Stimulated activated effector memory CD8-positive, alpha-beta T cell treated with anti-CD3 and anti-CD28 coated beads, Interleukin-12 subunit alpha, Interleukin-12 subunit beta, amount 100 ng/mL, for 72 hours (primary cell): ENCODE data around the gene SYNDIG1L.
A peak's percentile ranks its signal among the peaks of the same experiment; 100 is the strongest.
"Not testable (repeated sequence)": the region's sequence is repeated elsewhere in the genome, so short reads cannot be mapped to it uniquely, and the experiment has no call there.

Experiments used
- ATAC-seq: fragments of 150-1000 bp; cut with Tn5 transposase; 2 replicates; pipeline ENCODE4 v1.10.0; 2021
- DNase-seq, 2 donors: peaks; one replicate each; pipeline ENCODE4 v3.0.0; 2021 to 2022; ENCODE audit warnings: low spot score in 2 of 2
- H3K27ac Mint-ChIP-seq: one replicate; pipeline ENCODE4 v1.8.0; 2022; ENCODE audit warnings: mild to moderate bottlenecking, mixed read lengths
- H3K36me3 Mint-ChIP-seq: one replicate; pipeline ENCODE4 v1.8.0; 2022; ENCODE audit warnings: mild to moderate bottlenecking, mixed read lengths
- H3K4me1 Mint-ChIP-seq: one replicate; pipeline ENCODE4 v1.8.0; 2022; ENCODE audit warnings: mixed read lengths
- H3K4me3 Mint-ChIP-seq: one replicate; pipeline ENCODE4 v1.8.0; 2022; ENCODE audit warnings: mild to moderate bottlenecking, mixed read lengths
- H3K9me3 Mint-ChIP-seq: one replicate; pipeline ENCODE4 v1.8.0; 2022; ENCODE audit warnings: mixed read lengths

Gene SYNDIG1L

GRCh38 chr14:74401504-74402241 lies 24.3 kb downstream of the SYNDIG1L start:
- Mint-ChIP-seq H3K9me3 (no peaks in the 10 kb centered on the region), H3K27ac (peak overlapping the region; percentile 94), H3K4me3 (peak overlapping the region; percentile 63), H3K4me1 (peaks cover 21% of the 10 kb centered on the region), H3K36me3 (no peaks in the 10 kb centered on the region)
- DNase-seq (peak; percentile 29 to 76), ATAC-seq (peak; percentile 92)

GRCh38 chr14:74400919-74401503 lies 25.0 kb downstream of the SYNDIG1L start:
- DNase-seq (no peak), ATAC-seq (no peak)
- peak overlapping the region; percentile 63 for H3K4me3 Mint-ChIP-seq
- H3K36me3 Mint-ChIP-seq, result no peaks in the 10 kb centered on the region
- peak overlapping the region; percentile 94 for H3K27ac Mint-ChIP-seq
- peaks cover 21% of the 10 kb centered on the region for H3K4me1 Mint-ChIP-seq
- H3K9me3 Mint-ChIP-seq, result no peaks in the 10 kb centered on the region

- ATAC-seq (no peak), DNase-seq (no peak)
- no peaks in the 10 kb centered on the region for H3K36me3 Mint-ChIP-seq
- no peaks in the 10 kb centered on the region for H3K9me3 Mint-ChIP-seq
- H3K27ac Mint-ChIP-seq, result peak overlapping the region; percentile 94
- H3K4me1 Mint-ChIP-seq, result peaks cover 21% of the 10 kb centered on the region
- H3K4me3 Mint-ChIP-seq, result peak overlapping the region; percentile 63
These were observed 25.9 kb downstream of the SYNDIG1L start for GRCh38 chr14:74400031-74400685.

- no peak overlapping the region for H3K4me3 Mint-ChIP-seq
- ATAC-seq (no peak), DNase-seq (no peak)
- peak overlapping the region; percentile 33 for H3K27ac Mint-ChIP-seq
- no peaks in the 10 kb centered on the region for H3K9me3 Mint-ChIP-seq
- H3K36me3 Mint-ChIP-seq, result no peaks in the 10 kb centered on the region
- H3K4me1 Mint-ChIP-seq, result no peaks in the 10 kb centered on the region
These were observed 30.9 kb downstream of the SYNDIG1L start for GRCh38 chr14:74395094-74395493.

DNA sequence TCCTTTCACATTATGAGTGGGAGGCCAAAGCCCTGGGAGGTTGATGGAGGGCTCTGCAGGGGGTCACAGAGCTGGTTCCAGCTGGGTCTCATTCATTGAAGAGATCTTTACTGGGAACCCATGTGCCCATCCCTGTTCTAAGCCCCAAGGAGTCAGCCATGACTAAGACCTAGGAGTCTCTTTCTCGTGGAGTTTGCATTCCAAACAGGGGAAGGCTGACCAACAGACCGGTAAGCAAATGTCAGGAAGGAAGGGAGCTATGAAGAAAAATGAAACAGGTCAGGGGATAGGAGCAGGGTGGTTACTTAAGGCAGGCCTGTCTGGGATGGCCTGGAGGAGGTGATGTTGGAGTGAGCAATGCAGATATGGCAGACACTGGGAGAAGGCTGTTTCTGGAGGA lies 31.5 kb downstream of the SYNDIG1L start:
- H3K4me1 Mint-ChIP-seq, result no peaks in the 10 kb centered on the region
- H3K36me3 Mint-ChIP-seq, result no peaks in the 10 kb centered on the region
- DNase-seq, result no peak
- peak overlapping the region; percentile 33 for H3K27ac Mint-ChIP-seq
- no peaks in the 10 kb centered on the region for H3K9me3 Mint-ChIP-seq
- H3K4me3 Mint-ChIP-seq, result no peak overlapping the region
- no peak for ATAC-seq

DNA sequence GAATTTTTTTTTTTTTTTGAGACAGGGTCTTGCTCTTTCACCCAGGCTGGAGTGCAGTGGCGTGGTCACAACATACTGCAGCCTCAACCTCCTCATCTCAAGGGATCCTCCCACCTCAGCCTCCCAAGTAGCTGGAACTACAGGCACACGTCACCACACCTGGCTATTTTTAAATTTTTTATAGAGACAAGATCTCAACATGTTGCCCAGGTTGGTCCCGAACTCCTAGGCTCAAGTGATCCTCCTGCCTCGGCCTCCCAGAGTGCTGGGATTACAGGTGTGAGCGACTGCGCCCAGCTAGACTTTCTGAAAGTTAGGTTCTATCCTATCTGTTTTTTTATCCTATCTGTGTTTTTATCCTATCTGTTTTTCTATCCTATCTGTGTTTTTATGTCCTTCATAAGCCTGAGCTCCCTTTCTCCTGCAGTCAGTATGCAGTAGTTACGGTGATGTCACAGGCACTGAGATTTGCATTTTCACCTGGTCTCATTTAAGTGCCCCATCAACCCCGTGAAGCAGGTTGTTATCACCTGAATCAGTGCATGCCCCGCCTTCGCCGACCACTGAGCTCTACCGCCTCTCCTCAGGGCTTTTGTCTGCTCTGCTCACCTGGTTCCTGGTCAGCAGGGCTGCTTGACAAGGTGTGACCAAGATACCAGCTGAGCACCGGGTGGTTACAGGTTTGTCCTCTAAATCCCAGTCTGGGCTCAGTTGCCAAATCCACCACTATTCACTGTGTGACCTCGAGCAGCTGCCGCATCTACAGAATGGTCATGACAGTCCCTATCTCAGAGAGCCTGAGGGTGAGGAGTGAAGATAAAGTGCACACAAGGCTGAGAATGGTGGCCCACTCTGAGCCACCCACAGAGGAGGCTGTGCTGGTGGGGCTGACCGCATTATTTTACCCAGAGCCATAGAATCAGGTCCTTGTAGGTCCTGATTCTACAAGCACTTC lies 33.1 kb downstream of the SYNDIG1L start:
- Mint-ChIP-seq H3K4me3 (no peak overlapping the region), H3K4me1 (no peaks in the 10 kb centered on the region), H3K27ac (no peak overlapping the region), H3K36me3 (no peaks in the 10 kb centered on the region), H3K9me3 (no peaks in the 10 kb centered on the region)
- ATAC-seq (no peak), DNase-seq (no peak)

DNA sequence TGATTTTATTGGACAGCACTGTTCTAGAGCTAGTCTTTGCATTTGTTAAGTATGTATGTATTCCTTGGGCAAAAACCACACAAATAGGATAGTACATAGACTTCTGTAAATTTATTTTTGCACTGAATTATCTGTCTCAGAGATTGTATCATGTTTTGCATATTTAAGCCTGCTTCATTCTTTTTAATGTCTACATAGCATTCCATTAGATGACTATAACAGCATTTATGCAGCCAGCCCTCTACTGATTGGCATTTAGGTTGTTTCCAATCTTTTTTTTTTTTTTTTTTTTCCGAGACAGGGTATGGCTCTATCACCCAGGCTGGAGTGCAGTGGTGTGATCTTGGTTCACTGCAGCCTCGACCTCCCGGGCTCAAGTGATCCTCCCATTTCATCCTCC lies 34.5 kb downstream of the SYNDIG1L start:
- H3K36me3 Mint-ChIP-seq, result no peaks in the 10 kb centered on the region
- no peak for DNase-seq
- H3K4me3 Mint-ChIP-seq, result no peak overlapping the region
- ATAC-seq, result no peak
- no peaks in the 10 kb centered on the region for H3K9me3 Mint-ChIP-seq
- H3K4me1 Mint-ChIP-seq, result no peaks in the 10 kb centered on the region
- no peak overlapping the region for H3K27ac Mint-ChIP-seq

- H3K9me3 Mint-ChIP-seq, DNase-seq, H3K4me3 Mint-ChIP-seq, H3K36me3 Mint-ChIP-seq, ATAC-seq, H3K4me1 Mint-ChIP-seq, H3K27ac Mint-ChIP-seq: not testable (repeated sequence)
These were observed 35.5 kb downstream of the SYNDIG1L start for GRCh38 chr14:74390505-74390904.

- Mint-ChIP-seq H3K4me1 (no peaks in the 10 kb centered on the region), H3K9me3 (no peaks in the 10 kb centered on the region), H3K36me3 (no peaks in the 10 kb centered on the region), H3K4me3 (no peak overlapping the region), H3K27ac (no peak overlapping the region)
- DNase-seq (no peak), ATAC-seq (no peak)
These were observed 36.0 kb downstream of the SYNDIG1L start for GRCh38 chr14:74389980-74390379.

DNA sequence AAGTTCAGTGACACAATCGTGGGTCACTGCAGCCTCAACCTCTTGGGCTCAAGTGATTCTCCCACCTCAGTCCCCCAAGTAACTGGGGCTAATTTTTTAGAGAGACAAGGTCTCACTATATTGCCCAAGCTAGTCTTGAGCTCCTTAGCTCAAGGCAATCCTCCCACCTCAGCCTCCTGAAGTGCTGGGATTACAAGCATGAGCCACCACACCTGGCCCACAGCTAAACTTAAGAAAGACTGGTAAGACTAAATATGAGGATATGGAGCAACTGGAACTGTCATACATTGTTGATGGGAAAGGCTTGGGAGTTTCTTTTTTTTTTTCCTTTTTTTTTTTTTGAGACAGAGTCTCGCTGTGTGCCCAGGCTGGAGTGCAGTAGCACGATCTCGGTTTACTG lies 43.8 kb downstream of the SYNDIG1L start:
- H3K9me3 Mint-ChIP-seq, result no peaks in the 10 kb centered on the region
- no peak overlapping the region for H3K4me3 Mint-ChIP-seq
- no peak for DNase-seq
- H3K4me1 Mint-ChIP-seq, result no peaks in the 10 kb centered on the region
- no peaks in the 10 kb centered on the region for H3K36me3 Mint-ChIP-seq
- no peak for ATAC-seq
- H3K27ac Mint-ChIP-seq, result no peak overlapping the region

DNA sequence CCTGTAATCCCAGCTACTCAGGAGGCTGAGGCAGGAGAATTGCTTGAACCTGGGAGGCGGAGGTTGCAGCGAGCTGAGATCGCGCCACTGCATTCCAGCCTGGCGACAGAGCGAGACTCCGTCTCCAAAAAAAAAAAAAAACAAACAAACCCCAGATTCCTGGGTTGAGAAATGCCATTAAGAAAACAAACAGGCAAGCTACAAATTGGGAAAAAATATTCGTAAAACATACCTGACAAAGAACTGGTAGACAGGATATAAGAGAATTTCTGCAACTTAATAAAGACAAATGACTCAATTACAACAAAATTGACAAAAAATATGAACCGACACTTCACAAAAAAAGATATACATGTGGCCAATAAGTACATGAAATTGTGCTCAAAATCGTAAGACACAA lies 44.4 kb downstream of the SYNDIG1L start:
- H3K36me3 Mint-ChIP-seq, H3K9me3 Mint-ChIP-seq, H3K27ac Mint-ChIP-seq, H3K4me1 Mint-ChIP-seq, DNase-seq, ATAC-seq, H3K4me3 Mint-ChIP-seq: not testable (repeated sequence)

- H3K36me3 Mint-ChIP-seq, result no peaks in the 10 kb centered on the region
- no peaks in the 10 kb centered on the region for H3K9me3 Mint-ChIP-seq
These were observed 45.2 kb downstream of the SYNDIG1L start for GRCh38 chr14:74380845-74381244.

GRCh38 chr14:74380172-74380571 lies 45.8 kb downstream of the SYNDIG1L start:
- no peaks in the 10 kb centered on the region for H3K9me3 Mint-ChIP-seq
- DNase-seq (no peak), ATAC-seq (no peak)
- no peak overlapping the region for H3K4me3 Mint-ChIP-seq
- no peak overlapping the region for H3K27ac Mint-ChIP-seq
- H3K36me3 Mint-ChIP-seq, result no peaks in the 10 kb centered on the region
- H3K4me1 Mint-ChIP-seq, result no peaks in the 10 kb centered on the region

More at GRCh38 chr14:74380845-74381244, 45.2 kb downstream of the SYNDIG1L start:
- no peak overlapping the region for H3K27ac Mint-ChIP-seq
- H3K4me1 Mint-ChIP-seq, result no peaks in the 10 kb centered on the region
- no peak overlapping the region for H3K4me3 Mint-ChIP-seq
- ATAC-seq (no peak), DNase-seq (no peak)

GRCh38 chr14:74377976-74378690 lies 47.9 kb downstream of the SYNDIG1L start:
- Mint-ChIP-seq H3K36me3 (no peaks in the 10 kb centered on the region), H3K9me3 (no peaks in the 10 kb centered on the region), H3K4me1 (no peaks in the 10 kb centered on the region), H3K4me3 (no peak overlapping the region), H3K27ac (no peak overlapping the region)
- no peak for ATAC-seq
- no peak for DNase-seq
